SU-DHL-6 (cell line): ENCODE measurements around the gene ADAD2.
A peak's percentile ranks its signal among the peaks of the same experiment; 100 is the strongest.

Source experiments
- H2AFZ ChIP-seq: fragments of 200-600 bp; sonication (generic); 2 replicates; pipeline ENCODE4 v1.6.1; 2014; ENCODE audit warnings: low read depth, mild to moderate bottlenecking, moderate library complexity, mixed read lengths, antibody characterized with exemption, low read length; ENCODE audit not compliant: severe bottlenecking
- H3F3A ChIP-seq: fragments of 200-600 bp; shearing (Covaris generic); 2 replicates; pipeline ENCODE4 v1.6.0; 2016; ENCODE audit warnings: antibody characterized with exemption, mild to moderate bottlenecking; ENCODE audit not compliant: insufficient read depth
- H3K27ac ChIP-seq: fragments of 200-600 bp; sonication (generic); 2 replicates; pipeline ENCODE4 v1.5.1; 2016; ENCODE audit warnings: low read depth, mild to moderate bottlenecking, low read length, moderate library complexity, mixed read lengths
- H3K27me3 ChIP-seq: fragments of 200-600 bp; sonication (generic), shearing (Covaris generic); 2 replicates; pipeline ENCODE4 v1.6.0; 2014; ENCODE audit warnings: mild to moderate bottlenecking, low read length
- H3K36me3 ChIP-seq: fragments of 200-600 bp; sonication (generic); 2 replicates; pipeline ENCODE4 v1.6.1; 2014; ENCODE audit warnings: mild to moderate bottlenecking, low read length, mixed read lengths
- H3K4me2 ChIP-seq: fragments of 300-600, 200-600 bp; shearing (Covaris generic), sonication (generic); 2 replicates; pipeline ENCODE4 v1.6.0; 2014; ENCODE audit warnings: low read length, low read depth, mild to moderate bottlenecking; ENCODE audit not compliant: poor library complexity, severe bottlenecking
- H3K4me3 ChIP-seq: fragments of 200-600 bp; sonication (generic); 2 replicates; pipeline ENCODE4 v1.5.1; 2014; ENCODE audit warnings: antibody characterized with exemption, low read length, mild to moderate bottlenecking, mixed read lengths; ENCODE audit not compliant: insufficient read depth, poor library complexity, severe bottlenecking
- H3K79me2 ChIP-seq: fragments of 200-600 bp; sonication (generic); 2 replicates; pipeline ENCODE4 v1.6.1; 2014; ENCODE audit warnings: mild to moderate bottlenecking, low read length, moderate library complexity; ENCODE audit not compliant: insufficient read depth
- H3K9ac ChIP-seq: fragments of 200-600 bp; sonication (generic); 2 replicates; pipeline ENCODE4 v1.7.0; 2014; ENCODE audit warnings: mild to moderate bottlenecking, low read length
- H3K9me2 ChIP-seq: fragments of 200-600 bp; sonication (generic); replicated peaks from 2 replicates; pipeline ENCODE4 v1.6.1; 2014; ENCODE audit warnings: low read length; ENCODE audit not compliant: insufficient read depth
- H3K9me3 ChIP-seq: fragments of 200-600 bp; sonication (generic); 2 replicates; pipeline ENCODE4 v1.6.1; 2014; ENCODE audit warnings: low read length, mixed read lengths; ENCODE audit not compliant: insufficient read depth
- H4K20me1 ChIP-seq: fragments of 200-600 bp; sonication (generic); 2 replicates; pipeline ENCODE4 v1.6.1; 2014; ENCODE audit warnings: low read depth, mild to moderate bottlenecking, antibody characterized with exemption, low read length, moderate library complexity, mixed read lengths
- CTCF ChIP-seq: fragments of 200-600 bp; sonication (generic); IDR thresholded peaks from one replicate; pipeline ENCODE4 v1.5.1; 2017; ENCODE audit warnings: antibody characterized with exemption, mild to moderate bottlenecking, low read length, moderate library complexity; ENCODE audit not compliant: insufficient read depth, poor library complexity, severe bottlenecking
- EZH2phosphoT487 ChIP-seq: fragments of 200-600 bp; sonication (generic), shearing (Covaris generic); conservative IDR thresholded peaks from 2 replicates; pipeline ENCODE4 v1.6.1; 2018; ENCODE audit warnings: mild to moderate bottlenecking, antibody characterized with exemption, low read length, moderate library complexity, mixed read lengths

ADAD2 gene

GRCh38 chr16:84186685-84187437 lies 4.1 kb upstream of the ADAD2 start, which contains the start of gene TAF1C:
TSS of gene TAF1C (minus strand) at chr16:84187057. CDS start at chr16:84184988, 2,069 bp downstream.
- Histone ChIP-seq H3F3A (no peaks in the 10 kb centered on the region), H3K79me2 (peaks cover 25% of the 10 kb centered on the region), H3K4me2 (peak within 1 kb of the TSS; percentile 64), H3K27me3 (no peaks in the 10 kb centered on the region), H3K9ac (peak within 1 kb of the TSS; percentile 98), H3K36me3 (no peaks in the 10 kb centered on the region), H3K9me3 (no peaks in the 10 kb centered on the region), H3K27ac (peak within 1 kb of the TSS; percentile 48; the same call in 1 of the 2 replicates), H3K9me2 (no peaks in the 10 kb centered on the region), H4K20me1 (no peaks in the 10 kb centered on the region), H2AFZ (peak within 1 kb of the TSS; percentile 96), H3K4me3 (peak within 1 kb of the TSS; percentile 98)
- TF ChIP-seq CTCF, result peak; percentile 90
- no peak for TF ChIP-seq EZH2phosphoT487

GRCh38 chr16:84191466-84191865 lies 509 bp downstream of the ADAD2 start:
- Histone ChIP-seq H3K27me3 (no peaks in the 10 kb centered on the region), H3K9me3 (no peaks in the 10 kb centered on the region), H3K79me2 (peaks cover 3% of the 10 kb centered on the region), H3K27ac (no peak overlapping the region), H3K9ac (no peak overlapping the region), H3K4me3 (no peak overlapping the region), H3K36me3 (no peaks in the 10 kb centered on the region), H2AFZ (no peak overlapping the region), H4K20me1 (no peaks in the 10 kb centered on the region), H3K9me2 (no peaks in the 10 kb centered on the region), H3F3A (no peaks in the 10 kb centered on the region), H3K4me2 (no peak overlapping the region)
- TF ChIP-seq CTCF, result no peak
- no peak for TF ChIP-seq EZH2phosphoT487

GRCh38 chr16:84193480-84193879 lies 2.5 kb downstream of the ADAD2 start:
- TF ChIP-seq EZH2phosphoT487 (no peak), CTCF (no peak)
- Histone ChIP-seq H2AFZ (no peak overlapping the region), H3K9me2 (no peaks in the 10 kb centered on the region), H3K4me3 (no peak overlapping the region), H3K79me2 (no peaks in the 10 kb centered on the region), H3K9me3 (no peaks in the 10 kb centered on the region), H3F3A (no peaks in the 10 kb centered on the region), H3K9ac (no peak overlapping the region), H4K20me1 (no peaks in the 10 kb centered on the region), H3K36me3 (no peaks in the 10 kb centered on the region), H3K27me3 (no peaks in the 10 kb centered on the region), H3K4me2 (no peak overlapping the region), H3K27ac (no peak overlapping the region)
